WI38 (cell line): Measurements from ENCODE around the gene PRKRA.
"Not testable (repeated sequence)": the region's sequence is repeated elsewhere in the genome, so short reads cannot be mapped to it uniquely, and the experiment has no call there.

ENCODE experiments used
- H3K4me3 ChIP-seq: 2 replicates; pipeline ENCODE4 v1.5.1; 2011; ENCODE audit warnings: low read depth, mild to moderate bottlenecking, control low read depth, low read length
- TF ChIP-seq, protein P1 (sequence below): IDR thresholded peaks from 2 replicates; pipeline ENCODE4 v1.5.1; 2012; ENCODE audit warnings: low read depth, mild to moderate bottlenecking, control low read depth, low read length

PRKRA gene

DNA sequence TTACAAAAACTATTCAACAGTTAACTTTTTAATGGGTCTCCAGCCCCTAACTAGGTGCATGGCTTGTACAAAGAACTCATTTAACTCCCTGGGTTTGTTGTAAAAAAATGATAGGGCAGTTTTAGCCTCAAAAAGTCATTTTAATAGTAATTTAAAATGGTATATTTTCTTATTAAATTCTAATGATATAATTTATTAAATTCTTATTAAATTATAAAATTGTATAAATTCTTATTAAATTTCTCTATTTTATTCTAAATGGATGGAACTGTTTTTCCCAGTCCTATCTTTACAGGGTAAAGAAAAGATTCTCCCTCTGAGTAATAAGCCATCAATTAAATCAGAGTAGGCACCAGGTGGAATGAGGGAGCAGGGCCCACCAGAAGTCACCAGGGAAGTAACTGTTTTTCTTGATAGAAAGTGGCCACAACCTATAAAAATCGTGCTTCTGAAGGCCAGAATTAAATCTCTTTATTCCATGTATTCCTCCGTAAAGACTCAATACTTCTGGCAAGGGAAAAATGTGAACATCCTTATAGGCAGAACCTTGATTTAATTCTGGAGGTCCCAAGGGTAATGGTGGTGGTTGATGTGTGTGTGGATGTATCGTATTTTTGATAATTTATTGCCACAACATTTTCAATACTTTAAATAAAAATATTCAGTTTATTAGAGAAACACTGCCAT, 26.6 kb upstream of the PRKRA start:
- TF ChIP-seq, protein P1, sequence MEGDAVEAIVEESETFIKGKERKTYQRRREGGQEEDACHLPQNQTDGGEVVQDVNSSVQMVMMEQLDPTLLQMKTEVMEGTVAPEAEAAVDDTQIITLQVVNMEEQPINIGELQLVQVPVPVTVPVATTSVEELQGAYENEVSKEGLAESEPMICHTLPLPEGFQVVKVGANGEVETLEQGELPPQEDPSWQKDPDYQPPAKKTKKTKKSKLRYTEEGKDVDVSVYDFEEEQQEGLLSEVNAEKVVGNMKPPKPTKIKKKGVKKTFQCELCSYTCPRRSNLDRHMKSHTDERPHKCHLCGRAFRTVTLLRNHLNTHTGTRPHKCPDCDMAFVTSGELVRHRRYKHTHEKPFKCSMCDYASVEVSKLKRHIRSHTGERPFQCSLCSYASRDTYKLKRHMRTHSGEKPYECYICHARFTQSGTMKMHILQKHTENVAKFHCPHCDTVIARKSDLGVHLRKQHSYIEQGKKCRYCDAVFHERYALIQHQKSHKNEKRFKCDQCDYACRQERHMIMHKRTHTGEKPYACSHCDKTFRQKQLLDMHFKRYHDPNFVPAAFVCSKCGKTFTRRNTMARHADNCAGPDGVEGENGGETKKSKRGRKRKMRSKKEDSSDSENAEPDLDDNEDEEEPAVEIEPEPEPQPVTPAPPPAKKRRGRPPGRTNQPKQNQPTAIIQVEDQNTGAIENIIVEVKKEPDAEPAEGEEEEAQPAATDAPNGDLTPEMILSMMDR, result no peak
- peak overlapping the region; percentile 85 for H3K4me3 ChIP-seq

DNA sequence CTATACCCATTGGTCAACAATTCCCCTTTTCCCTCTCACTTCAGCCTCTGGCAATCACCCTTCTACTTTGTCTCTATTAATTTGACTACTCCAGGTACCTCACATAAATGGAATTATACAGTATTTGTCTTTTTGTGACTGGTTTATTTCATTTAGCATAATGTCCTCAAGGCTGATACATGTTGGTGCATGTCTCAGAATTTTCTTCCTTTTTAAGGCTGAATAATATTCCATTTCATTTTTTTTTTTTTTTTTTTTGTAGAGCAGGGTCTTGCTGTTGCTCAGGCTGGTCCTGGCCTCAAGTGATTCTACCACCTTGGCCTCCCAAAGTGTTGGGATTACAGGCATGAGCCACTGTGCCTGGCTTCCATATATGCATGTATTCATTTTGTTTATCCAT, 25.5 kb upstream of the PRKRA start:
- H3K4me3 ChIP-seq, result no peak overlapping the region
- TF ChIP-seq, protein P1, result no peak

DNA sequence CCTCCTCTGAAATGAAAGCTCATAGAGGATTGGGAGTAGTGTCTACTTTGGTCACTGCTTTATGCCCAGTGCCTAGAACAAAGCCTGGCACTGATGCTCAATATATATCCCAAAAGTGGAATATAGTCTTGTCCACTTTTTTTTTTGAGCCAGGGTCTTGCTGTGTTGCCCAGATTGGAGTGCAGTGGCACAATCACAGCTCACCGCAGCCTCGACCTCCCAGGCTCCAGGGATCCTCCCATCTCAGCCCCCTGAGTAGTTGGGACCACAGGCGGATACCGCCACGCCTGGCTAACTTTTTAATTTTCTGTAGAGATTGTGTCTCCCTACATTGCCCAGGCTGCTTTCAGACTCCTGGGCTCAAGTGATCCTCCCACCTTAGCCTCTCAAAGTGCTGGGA, 23.6 kb upstream of the PRKRA start:
- TF ChIP-seq, protein P1, result no peak
- H3K4me3 ChIP-seq, result no peak overlapping the region

DNA sequence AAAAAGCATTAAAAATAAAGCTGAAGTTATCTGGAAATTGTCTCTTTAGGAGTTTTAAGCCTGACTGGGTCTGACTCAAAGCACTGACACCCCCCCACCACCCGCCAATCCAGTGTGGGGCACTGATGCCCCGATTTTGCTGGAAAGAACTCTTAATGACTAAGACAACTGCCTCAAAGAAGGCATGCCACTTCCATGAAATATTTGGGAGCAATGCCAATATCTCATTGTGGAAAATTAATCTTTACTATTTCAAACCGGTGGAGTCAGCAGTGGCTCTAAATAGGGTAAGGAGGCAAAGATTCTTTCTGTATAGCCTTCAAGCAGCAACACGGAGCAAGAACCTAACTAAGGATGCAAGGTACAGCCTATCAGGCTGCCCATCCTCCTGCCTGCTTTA, 23.0 kb upstream of the PRKRA start:
- H3K4me3 ChIP-seq, result no peak overlapping the region

DNA sequence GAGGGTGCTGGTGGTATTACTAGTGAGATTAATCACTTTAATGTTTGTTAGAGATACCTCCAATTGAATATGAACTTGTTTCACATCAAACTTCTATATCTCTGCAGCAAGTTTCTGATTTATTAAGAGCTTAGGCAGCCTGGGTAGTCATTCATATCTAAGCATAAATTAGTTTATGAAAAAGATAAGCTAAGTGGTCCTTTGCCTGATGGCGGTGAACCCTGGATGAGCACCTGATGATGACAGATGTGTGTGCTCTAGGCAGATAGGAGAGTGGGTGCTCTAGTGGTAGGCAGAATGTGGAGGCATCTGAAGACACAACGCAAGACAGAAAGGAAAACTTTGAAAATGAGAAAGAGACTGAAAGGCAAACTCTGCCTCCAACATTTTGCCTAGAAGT, 22.4 kb upstream of the PRKRA start:
- TF ChIP-seq, protein P1, result no peak
- H3K4me3 ChIP-seq, result no peak overlapping the region

More for the DNA sequence above, 23.0 kb upstream of the PRKRA start:
- TF ChIP-seq, protein P1, result no peak

DNA sequence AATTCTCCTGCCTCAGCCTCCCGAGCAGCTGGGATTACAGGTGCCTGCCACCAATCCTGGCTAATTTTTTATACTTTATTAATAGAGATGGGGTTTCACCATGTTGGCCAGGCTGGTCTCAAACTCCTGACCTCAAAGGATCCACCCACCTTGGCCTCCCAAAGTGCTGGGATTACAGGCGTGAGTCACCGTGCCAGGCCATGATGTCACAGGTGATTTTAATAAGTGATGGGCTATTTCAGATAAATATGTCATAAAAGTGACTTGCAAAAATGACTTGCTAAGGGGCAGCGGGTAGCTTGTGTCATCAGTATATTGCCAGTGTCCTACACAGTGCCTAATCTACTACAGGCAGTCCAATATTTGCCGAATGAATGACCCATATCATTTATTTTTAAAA, 20.3 kb upstream of the PRKRA start:
- H3K4me3 ChIP-seq, result not testable (repeated sequence)

DNA sequence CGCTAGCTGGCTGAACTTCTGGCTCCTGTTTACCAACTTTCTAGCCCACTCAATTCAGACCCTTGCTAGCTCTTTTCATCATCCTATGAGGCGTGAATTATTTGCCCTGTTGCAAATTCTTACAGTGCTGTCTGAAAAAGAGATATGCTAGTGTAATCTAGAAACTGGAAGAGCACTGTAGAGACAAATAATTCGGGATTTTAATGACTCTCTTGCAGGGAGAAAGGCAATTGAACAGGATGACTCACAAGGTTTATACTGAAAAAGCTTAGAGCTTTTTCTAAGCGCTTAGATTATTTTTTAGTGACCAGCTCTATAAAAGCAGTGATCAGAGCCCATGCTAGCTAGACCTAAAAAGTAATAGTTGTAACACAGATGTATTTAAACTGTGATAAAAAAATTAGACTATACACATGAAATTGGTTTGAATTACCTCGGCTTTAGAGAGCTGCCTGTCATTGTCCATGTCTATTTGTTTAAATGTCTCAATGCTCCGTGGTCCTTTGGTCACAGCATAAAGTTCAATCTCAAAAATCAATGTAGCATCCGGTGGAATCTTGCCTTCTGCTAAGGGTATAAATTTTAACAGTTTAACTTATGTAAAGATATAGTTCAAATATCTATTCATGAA, 18.4 kb upstream of the PRKRA start:
- no peak overlapping the region for H3K4me3 ChIP-seq
- TF ChIP-seq, protein P1, result no peak
